ENCODE results near the gene TRIM36.

Gene TRIM36, protein sequence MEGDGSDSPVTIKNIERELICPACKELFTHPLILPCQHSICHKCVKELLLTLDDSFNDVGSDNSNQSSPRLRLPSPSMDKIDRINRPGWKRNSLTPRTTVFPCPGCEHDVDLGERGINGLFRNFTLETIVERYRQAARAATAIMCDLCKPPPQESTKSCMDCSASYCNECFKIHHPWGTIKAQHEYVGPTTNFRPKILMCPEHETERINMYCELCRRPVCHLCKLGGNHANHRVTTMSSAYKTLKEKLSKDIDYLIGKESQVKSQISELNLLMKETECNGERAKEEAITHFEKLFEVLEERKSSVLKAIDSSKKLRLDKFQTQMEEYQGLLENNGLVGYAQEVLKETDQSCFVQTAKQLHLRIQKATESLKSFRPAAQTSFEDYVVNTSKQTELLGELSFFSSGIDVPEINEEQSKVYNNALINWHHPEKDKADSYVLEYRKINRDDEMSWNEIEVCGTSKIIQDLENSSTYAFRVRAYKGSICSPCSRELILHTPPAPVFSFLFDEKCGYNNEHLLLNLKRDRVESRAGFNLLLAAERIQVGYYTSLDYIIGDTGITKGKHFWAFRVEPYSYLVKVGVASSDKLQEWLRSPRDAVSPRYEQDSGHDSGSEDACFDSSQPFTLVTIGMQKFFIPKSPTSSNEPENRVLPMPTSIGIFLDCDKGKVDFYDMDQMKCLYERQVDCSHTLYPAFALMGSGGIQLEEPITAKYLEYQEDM

GRCh38 chr5:115169487-115170133, at the start of gene TRIM36:
TRIM36 (minus strand) TSS chr5:115169908; CDS start chr5:115169634, 274 bp downstream.
- in situ Hi-C loops (cut with MboI; ENCODE audit: low sequenced_read_pairs), result no loop called here

- in situ Hi-C loops (cut with MboI; ENCODE audit: low sequenced_read_pairs), result no loop called here
These were observed 44.8 kb upstream of the TRIM36 start for GRCh38 chr5:115214541-115214940.

- in situ Hi-C loops (cut with MboI; ENCODE audit: low sequenced_read_pairs), result no loop called here
These were observed 39.6 kb upstream of the TRIM36 start for GRCh38 chr5:115209279-115209678.

GRCh38 chr5:115202952-115203351, 33.2 kb upstream of the TRIM36 start:
- in situ Hi-C loops (cut with MboI; ENCODE audit: low sequenced_read_pairs), result no loop called here

DNA sequence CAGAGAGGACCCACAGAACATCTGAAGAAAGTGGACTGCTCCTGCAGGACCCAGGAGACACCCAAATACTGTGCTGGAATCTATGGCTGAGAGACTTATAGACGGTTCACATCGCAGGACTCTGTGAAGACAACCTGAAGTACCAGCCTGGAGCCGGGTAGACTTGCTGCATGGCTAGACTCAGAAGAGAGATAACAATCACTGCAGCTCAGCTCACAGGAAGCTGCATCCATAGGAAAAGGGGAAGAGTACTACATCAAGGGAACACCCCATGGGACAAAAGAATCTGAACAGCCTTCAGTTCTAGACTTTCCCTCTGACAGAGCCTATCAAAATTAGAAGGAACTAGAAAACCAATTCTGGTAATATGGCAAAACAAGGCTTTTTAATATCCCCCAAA, 26.5 kb upstream of the TRIM36 start:
- in situ Hi-C loops (cut with MboI; ENCODE audit: low sequenced_read_pairs), result no loop called here

DNA sequence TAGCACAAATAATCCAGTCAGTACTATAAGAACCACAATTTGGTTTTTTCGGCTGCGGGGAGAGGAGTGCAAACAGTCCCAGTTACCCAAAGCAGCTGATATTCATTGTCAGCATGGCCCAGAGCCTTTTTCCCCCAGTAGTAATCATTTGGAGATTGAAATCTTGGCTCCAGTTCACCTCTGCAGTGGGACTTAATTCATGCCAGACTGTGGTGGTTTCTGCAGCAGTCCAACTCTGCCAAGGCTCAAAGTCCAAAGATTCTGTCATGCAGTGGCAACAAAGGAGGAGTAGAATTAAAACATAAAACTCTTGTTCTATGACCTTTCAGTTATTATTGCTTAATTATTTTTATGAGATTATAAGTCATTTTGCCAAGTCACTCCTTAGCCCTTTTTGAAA, 25.0 kb upstream of the TRIM36 start:
- in situ Hi-C loops (cut with MboI; ENCODE audit: low sequenced_read_pairs), result no loop called here

DNA sequence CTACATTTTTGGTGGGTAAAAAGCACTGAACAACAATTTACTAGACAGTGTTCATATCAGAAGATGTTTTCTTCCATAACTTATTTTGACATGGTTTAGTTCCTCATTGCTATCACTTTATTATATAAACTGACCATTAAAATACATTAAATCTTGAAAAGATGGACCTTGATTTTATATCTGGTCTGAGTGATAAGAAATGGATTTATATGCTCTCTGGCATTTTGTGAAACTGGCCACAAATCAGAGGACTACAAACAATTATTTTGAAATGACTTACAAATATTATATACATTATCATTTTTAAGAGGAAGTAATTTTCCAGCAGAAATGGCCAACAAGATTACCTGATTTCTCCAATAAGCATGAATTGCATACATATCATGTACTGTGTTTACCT, 23.6 kb upstream of the TRIM36 start:
- in situ Hi-C loops (cut with MboI; ENCODE audit: low sequenced_read_pairs), result no loop called here

DNA sequence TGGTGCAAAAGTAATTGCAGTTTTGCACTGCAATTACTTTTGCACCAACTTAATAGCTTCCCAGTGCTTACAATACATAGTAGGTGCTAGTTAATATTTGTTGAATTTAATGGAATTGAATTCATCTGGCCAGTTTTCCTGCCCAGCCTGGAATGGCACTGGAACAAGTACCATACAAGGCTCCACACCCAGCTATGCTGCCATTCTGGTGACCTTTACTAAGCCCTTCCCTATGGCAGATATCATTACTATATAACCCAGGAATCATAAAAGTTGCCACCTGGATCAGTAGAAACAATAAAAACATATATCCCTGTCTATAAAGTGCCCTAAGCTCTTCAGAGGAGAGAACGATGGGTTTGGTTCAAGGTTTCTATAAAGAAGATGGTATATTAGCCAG, 22.4 kb upstream of the TRIM36 start:
- in situ Hi-C loops (cut with MboI; ENCODE audit: low sequenced_read_pairs), result no loop called here

GRCh38 chr5:115191474-115192031, 21.8 kb upstream of the TRIM36 start:
- in situ Hi-C loops (cut with MboI; ENCODE audit: low sequenced_read_pairs), result no loop called here

DNA sequence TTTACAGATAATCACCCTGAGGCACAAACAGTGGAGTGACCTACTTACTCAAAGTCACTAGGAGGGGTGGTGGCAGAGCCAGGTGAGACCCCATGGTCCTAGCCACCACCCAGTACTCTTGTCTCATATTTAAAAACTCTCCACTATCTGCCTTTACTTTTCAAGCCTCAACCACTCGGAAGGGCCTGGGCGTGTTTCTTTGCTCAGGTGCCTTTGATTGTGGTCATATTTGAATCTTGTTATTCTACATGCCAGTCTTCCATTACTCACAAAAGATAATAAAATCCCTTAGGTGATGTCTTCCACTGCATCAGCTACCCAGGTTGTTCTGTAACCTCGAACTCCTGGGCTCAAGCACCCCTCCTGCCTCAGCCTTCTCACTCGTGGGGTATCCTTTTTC, 20.7 kb upstream of the TRIM36 start:
- in situ Hi-C loops (cut with MboI; ENCODE audit: low sequenced_read_pairs), result no loop called here

GRCh38 chr5:115189866-115190265, 20.2 kb upstream of the TRIM36 start:
- in situ Hi-C loops (cut with MboI; ENCODE audit: low sequenced_read_pairs), result no loop called here

DNA sequence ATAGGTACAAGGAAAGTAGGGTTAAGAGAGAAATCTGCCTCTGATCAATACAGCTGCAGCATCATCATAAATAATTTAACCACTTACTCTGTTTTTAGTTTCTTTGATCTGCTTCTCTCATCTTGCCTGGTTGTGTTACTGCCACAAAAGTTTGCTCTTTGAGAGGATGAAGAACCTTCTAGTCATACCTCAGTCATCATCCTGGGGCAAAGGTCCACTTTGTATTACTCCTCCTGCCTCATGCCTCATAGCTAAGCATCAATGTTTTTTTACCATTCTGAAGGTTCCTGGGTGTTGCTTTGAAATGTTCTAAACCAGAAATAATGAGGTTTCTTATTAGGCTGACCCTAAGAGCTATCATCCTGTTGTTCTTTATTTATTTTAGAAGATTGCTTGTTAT, 17.1 kb upstream of the TRIM36 start:
- in situ Hi-C loops (cut with MboI; ENCODE audit: low sequenced_read_pairs), result no loop called here

- in situ Hi-C loops (cut with MboI; ENCODE audit: low sequenced_read_pairs), result no loop called here
These were observed 15.1 kb upstream of the TRIM36 start for GRCh38 chr5:115184770-115185169.

- in situ Hi-C loops (cut with MboI; ENCODE audit: low sequenced_read_pairs), result no loop called here
These were observed 12.0 kb upstream of the TRIM36 start for GRCh38 chr5:115181757-115182156.

DNA sequence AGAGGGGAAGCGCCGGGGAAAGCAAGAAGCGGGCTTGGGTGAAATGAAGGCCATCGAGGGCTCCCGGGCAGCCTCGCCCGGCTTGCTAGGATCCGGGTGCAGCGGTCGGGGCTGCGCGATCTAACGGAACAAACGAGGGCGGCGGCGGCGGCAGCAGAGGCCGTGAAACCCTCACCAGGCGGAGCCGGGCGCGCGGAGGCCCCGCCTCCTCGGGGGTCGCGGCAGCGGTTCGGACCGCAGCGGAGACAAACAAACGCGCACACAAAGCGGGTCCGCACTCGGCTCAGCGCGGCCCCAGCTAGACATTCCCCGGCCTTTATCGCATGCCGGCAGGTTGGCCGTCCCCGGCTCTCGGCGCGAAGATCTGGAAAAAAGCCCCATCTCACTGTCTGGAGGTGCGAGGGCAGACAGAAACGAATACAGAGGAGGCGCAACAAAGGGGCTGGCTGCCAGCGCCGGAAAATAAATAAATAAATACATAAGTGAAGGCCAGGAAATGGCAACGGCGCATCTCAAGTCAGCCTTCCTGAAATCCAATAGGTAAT, 10.5 kb upstream of the TRIM36 start:
- in situ Hi-C loops (cut with MboI; ENCODE audit: low sequenced_read_pairs), result no loop called here

GRCh38 chr5:115179394-115180164, 9.9 kb upstream of the TRIM36 start:
- in situ Hi-C loops (cut with MboI; ENCODE audit: low sequenced_read_pairs), result no loop called here

- in situ Hi-C loops (cut with MboI; ENCODE audit: low sequenced_read_pairs), result no loop called here
These were observed 9.3 kb upstream of the TRIM36 start for GRCh38 chr5:115179030-115179393.

DNA sequence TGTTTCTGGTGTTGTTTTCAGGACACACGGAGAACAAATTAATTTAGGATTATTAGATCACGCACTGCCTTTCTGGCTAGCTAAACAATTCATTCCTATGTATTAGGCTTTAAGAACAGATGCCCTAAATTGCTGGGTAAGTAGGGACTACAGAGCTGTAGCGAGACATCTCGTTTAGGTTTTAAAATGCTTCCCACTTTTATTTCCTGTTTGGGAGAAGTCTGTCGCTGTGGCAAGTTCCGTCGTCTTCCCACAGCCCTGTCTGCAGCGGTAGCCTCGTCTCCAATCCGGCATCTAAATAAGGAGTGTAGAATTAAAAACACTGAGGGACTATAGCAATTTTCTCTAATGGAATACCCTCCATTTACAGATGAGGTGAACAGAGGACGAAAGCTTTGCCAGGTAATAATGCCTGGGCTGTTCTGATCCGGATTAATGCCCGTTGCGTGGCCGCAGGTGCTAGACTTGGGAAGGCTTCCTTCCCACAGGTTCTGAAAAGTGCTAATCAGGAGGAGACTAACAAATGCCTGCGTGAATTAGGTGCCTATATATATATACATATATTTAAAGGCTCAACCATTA, 1.3 kb upstream of the TRIM36 start:
- in situ Hi-C loops (cut with MboI; ENCODE audit: low sequenced_read_pairs), result no loop called here

DNA sequence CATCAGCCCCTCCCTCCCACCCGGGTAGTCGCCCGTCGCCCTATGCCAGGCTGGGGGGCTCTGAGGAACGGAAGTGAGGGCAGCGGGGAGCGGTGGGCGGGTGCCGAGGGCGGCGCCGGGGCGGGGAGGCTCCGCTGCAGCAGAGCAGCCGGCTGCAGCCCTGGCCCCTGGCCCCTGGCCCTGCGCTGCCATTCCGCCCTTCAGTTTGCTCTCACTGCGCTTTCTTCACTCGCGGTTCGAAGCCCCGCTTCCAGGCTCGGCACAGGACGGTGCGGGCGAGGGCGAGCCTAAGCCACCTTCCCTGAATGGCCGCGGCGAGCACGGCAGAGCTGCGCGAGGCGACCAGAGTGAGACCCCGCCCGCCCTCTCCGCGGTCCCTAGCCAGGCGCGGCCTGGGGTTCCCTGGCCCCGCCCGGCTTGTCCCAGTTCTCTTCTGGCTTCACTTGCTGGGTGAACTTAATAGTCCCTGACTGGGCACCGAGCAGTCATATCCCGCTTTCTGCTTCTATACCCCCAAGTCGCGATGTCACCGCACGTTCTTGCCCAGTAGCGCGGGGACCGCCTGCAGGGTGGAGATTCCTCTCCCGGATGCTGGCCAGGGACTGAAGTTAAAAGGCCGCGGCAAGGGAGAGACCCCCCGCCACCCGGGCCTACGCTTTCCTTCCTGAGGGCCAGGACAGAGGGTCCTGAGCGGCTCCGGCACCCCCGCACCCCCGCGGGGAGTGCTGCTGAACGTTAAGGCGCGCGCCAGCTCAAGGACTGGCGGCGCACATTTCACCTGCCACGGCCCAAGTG, 623 bp upstream of the TRIM36 start:
- in situ Hi-C loops (cut with MboI; ENCODE audit: low sequenced_read_pairs), result no loop called here
